DND-41 (cell line): ENCODE results near the gene JAKMIP1.

ENCODE experiments used
- ATAC-seq: fragments of 200-7000 bp; cut with Tn5 transposase; 3 replicates; pipeline ENCODE4 v1.9.1; 2021; ENCODE audit warnings: low read depth; ENCODE audit not compliant: insufficient read depth
- DNase-seq: peaks from one replicate; pipeline ENCODE4 v3.0.0-alpha.2; 2020
- H2AFZ ChIP-seq: 2 replicates; pipeline ENCODE4 v1.6.0; 2012; ENCODE audit warnings: low read depth, low read length
- H3K27ac ChIP-seq: 2 replicates; pipeline ENCODE4 v1.5.1; 2012; ENCODE audit warnings: low read length, inconsistent platforms
- H3K27me3 ChIP-seq: fragments of 200-600 bp; sonication (generic); 2 replicates; pipeline ENCODE4 v1.6.0; 2012; ENCODE audit warnings: low read length, mild to moderate bottlenecking, inconsistent platforms; ENCODE audit not compliant: insufficient read depth, poor library complexity
- H3K36me3 ChIP-seq: 2 replicates; pipeline ENCODE4 v1.5.1; 2012; ENCODE audit warnings: low read length, inconsistent platforms; ENCODE audit not compliant: insufficient read depth
- H3K4me1 ChIP-seq: 2 replicates; pipeline ENCODE4 v1.5.1; 2012; ENCODE audit warnings: mild to moderate bottlenecking, low read length; ENCODE audit not compliant: insufficient read depth
- H3K4me2 ChIP-seq: 2 replicates; pipeline ENCODE4 v1.6.0; 2012; ENCODE audit warnings: mild to moderate bottlenecking, moderate library complexity, low read length, inconsistent platforms; ENCODE audit not compliant: insufficient read depth
- H3K4me3 ChIP-seq, 2 experiments: fragments of 200-600 bp in 1 of 2; shearing (Covaris generic) in 1 of 2; 2 replicates each; pipeline ENCODE4 v1.5.1; 2012 to 2016; ENCODE audit warnings: inconsistent platforms in 2 of 2, low read length in 2 of 2, mild to moderate bottlenecking in 2 of 2, low read depth in 1 of 2, moderate library complexity in 1 of 2
- H3K79me2 ChIP-seq: 2 replicates; pipeline ENCODE4 v1.6.0; 2012; ENCODE audit warnings: low read length, inconsistent platforms; ENCODE audit not compliant: insufficient read depth
- H3K9ac ChIP-seq: 2 replicates; pipeline ENCODE4 v1.6.0; 2012; ENCODE audit warnings: low read depth, mild to moderate bottlenecking, inconsistent platforms, low read length, moderate library complexity
- H3K9me3 ChIP-seq: 2 replicates; pipeline ENCODE4 v1.5.1; 2012; ENCODE audit warnings: low read length, moderate library complexity, mild to moderate bottlenecking, inconsistent platforms; ENCODE audit not compliant: insufficient read depth, severe bottlenecking
- H4K20me1 ChIP-seq: 2 replicates; pipeline ENCODE4 v1.6.0; 2012; ENCODE audit warnings: low read length; ENCODE audit not compliant: insufficient read depth
- EZH2 ChIP-seq: IDR thresholded peaks from 3 replicates; pipeline ENCODE4 v1.6.1; 2012; ENCODE audit warnings: borderline replicate concordance, low read depth, mild to moderate bottlenecking, moderate library complexity, low read length, inconsistent platforms; ENCODE audit not compliant: severe bottlenecking
- TF ChIP-seq, protein P1 (sequence below): IDR thresholded peaks from 2 replicates; pipeline ENCODE4 v1.5.1; 2012; ENCODE audit warnings: borderline replicate concordance, low read length, moderate library complexity, mild to moderate bottlenecking; ENCODE audit not compliant: poor library complexity, severe bottlenecking; ENCODE audit errors: extremely low read depth

Gene JAKMIP1

DNA sequence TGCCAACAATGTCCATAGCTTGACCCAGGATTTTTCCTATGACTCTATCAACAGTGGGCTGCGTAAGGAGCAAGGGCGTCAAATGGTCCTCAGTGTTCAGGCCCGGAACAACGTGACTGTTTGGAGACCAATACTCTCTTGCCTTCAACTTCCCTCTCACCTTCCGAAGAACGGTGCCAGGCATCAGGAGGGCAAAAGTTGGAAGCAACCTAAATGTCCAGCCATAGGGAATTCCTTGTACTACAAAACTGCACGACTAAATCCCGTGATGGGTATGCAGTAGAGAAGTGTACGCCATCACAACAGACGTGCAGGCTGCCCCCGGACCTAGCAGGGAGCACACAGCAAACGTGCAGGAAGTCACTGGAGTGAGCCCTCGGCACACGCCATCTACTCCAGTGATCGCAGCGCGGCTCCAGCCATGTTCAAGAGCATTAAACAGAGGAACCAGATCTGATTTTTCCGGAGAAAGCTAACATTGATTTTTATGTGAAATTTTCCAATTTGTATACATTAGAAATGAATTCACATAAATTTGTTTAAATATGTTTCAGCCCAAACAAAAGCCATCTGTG lies 79.0 kb downstream of the JAKMIP1 start:
- Histone ChIP-seq H3K36me3 (no peaks in the 10 kb centered on the region), H3K9me3 (no peaks in the 10 kb centered on the region), H3K27me3 (no peaks in the 10 kb centered on the region), H3K4me1 (no peaks in the 10 kb centered on the region), H3K4me3 (no peak overlapping the region), H3K4me2 (no peak overlapping the region), H2AFZ (no peak overlapping the region), H3K27ac (no peak overlapping the region), H3K9ac (no peak overlapping the region), H4K20me1 (no peaks in the 10 kb centered on the region; the same call in 1 of the 2 replicates), H3K79me2 (no peaks in the 10 kb centered on the region)
- ATAC-seq = no peak
- TF ChIP-seq EZH2 = no peak
- TF ChIP-seq, protein P1, sequence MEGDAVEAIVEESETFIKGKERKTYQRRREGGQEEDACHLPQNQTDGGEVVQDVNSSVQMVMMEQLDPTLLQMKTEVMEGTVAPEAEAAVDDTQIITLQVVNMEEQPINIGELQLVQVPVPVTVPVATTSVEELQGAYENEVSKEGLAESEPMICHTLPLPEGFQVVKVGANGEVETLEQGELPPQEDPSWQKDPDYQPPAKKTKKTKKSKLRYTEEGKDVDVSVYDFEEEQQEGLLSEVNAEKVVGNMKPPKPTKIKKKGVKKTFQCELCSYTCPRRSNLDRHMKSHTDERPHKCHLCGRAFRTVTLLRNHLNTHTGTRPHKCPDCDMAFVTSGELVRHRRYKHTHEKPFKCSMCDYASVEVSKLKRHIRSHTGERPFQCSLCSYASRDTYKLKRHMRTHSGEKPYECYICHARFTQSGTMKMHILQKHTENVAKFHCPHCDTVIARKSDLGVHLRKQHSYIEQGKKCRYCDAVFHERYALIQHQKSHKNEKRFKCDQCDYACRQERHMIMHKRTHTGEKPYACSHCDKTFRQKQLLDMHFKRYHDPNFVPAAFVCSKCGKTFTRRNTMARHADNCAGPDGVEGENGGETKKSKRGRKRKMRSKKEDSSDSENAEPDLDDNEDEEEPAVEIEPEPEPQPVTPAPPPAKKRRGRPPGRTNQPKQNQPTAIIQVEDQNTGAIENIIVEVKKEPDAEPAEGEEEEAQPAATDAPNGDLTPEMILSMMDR = no peak
- DNase-seq = no peak

DNA sequence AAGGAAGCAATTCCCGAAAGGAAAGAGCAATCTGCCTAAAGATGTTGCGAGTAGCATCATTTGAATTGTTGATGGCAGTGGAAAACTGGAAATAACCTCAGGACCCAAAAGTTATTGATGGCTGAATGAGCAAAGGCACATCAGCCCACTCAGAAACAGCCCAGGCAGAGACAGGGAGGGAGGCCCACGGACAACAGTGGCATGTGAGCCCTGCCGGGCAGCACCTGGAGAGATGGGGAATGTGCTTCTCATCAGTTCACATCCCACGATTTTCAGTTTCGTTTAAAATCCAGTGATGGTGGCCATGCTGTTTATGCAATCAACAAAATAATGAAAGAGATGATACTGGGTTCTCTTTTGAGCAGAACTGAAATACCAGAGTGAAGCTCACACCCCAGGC lies 80.0 kb downstream of the JAKMIP1 start:
- no peak for DNase-seq
- Histone ChIP-seq H3K4me3 (no peak overlapping the region), H3K27ac (no peak overlapping the region), H3K36me3 (no peaks in the 10 kb centered on the region), H3K9me3 (no peaks in the 10 kb centered on the region), H3K79me2 (no peaks in the 10 kb centered on the region), H3K4me2 (no peak overlapping the region), H3K27me3 (no peaks in the 10 kb centered on the region), H2AFZ (no peak overlapping the region), H3K4me1 (no peaks in the 10 kb centered on the region), H4K20me1 (no peaks in the 10 kb centered on the region; the same call in 1 of the 2 replicates), H3K9ac (no peak overlapping the region)
- no peak for ATAC-seq
- no peak for TF ChIP-seq EZH2
- TF ChIP-seq, protein P1 = no peak

DNA sequence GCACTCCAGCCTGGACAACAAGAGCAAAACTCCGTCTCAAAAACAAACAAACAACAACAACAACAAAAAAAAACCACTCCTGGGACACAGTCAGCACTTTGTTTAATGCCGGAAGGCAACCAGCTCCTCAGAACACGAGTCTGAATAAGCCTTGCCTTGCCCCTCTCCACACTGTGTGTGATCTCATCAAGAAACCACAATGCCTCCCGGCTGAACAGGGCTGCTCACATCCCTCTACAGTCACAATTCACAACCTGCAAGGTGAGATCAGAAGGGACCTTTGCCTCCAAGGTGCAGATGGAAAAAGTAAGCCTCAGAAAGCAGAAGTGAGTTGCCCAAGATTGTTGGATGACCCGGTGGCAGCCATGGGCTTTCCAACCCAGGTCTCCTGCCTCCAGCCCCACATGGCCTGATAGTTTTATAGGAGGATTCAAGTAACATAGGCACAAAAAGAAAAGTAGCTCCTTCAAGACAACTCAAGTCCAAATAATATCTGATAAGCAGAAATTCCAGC lies 80.8 kb downstream of the JAKMIP1 start:
- Histone ChIP-seq H3K27ac (no peak overlapping the region), H4K20me1 (no peaks in the 10 kb centered on the region; the same call in 1 of the 2 replicates), H3K79me2 (no peaks in the 10 kb centered on the region), H3K4me1 (no peaks in the 10 kb centered on the region), H3K9me3 (no peaks in the 10 kb centered on the region), H3K9ac (no peak overlapping the region), H3K36me3 (no peaks in the 10 kb centered on the region), H3K4me3 (no peak overlapping the region), H2AFZ (no peak overlapping the region), H3K27me3 (no peaks in the 10 kb centered on the region), H3K4me2 (no peak overlapping the region)
- ATAC-seq (0 out of 3 replicates have a peak, but pooled peaks have one; percentile 42), DNase-seq (no peak)
- no peak for TF ChIP-seq EZH2
- TF ChIP-seq, protein P1 = no peak
